Loucy (cell line): Measurements from ENCODE around the gene CEP112.

Experiments
- CTCF ChIP-seq: fragments of 200-600 bp; sonication (generic); conservative IDR thresholded peaks from 2 replicates; pipeline ENCODE4 v1.5.1; 2014; ENCODE audit warnings: mild to moderate bottlenecking, antibody characterized with exemption, low read length
- EZH2phosphoT487 ChIP-seq: fragments of 200-600 bp; IDR thresholded peaks from 2 replicates; pipeline ENCODE4 v1.6.1; 2018; ENCODE audit warnings: antibody characterized with exemption, mild to moderate bottlenecking, moderate library complexity, borderline replicate concordance

DNA sequence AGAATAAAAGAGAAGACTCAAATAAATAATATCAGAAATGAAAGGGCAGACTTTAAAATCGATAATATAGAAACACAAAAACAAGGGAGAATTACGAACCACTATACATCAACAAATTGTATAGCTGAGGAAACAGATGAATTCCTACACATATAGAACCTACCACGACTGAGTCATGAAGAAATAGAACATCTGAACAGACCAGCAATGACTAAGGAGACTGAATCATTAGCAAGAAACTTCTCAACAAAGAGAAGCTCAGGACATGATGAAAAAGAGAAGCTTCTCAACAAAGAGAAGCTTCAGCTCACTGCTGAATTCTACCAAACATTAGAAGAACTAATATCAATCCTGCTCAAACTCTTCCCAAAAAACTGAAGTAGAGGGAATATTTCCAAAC, 255.9 kb downstream of the CEP112 start:
- TF ChIP-seq CTCF (no peak), EZH2phosphoT487 (no peak)
